NCI-H1092 (cell line): ENCODE measurements around the gene GNG14.
"Not testable (repeated sequence)": the region's sequence is repeated elsewhere in the genome, so short reads cannot be mapped to it uniquely, and the experiment has no call there.

Experiments used
- DNase-seq: peaks from one replicate; lab custom pipeline; 2025; lab: John Stamatoyannopoulos, UW

Gene GNG14

DNA sequence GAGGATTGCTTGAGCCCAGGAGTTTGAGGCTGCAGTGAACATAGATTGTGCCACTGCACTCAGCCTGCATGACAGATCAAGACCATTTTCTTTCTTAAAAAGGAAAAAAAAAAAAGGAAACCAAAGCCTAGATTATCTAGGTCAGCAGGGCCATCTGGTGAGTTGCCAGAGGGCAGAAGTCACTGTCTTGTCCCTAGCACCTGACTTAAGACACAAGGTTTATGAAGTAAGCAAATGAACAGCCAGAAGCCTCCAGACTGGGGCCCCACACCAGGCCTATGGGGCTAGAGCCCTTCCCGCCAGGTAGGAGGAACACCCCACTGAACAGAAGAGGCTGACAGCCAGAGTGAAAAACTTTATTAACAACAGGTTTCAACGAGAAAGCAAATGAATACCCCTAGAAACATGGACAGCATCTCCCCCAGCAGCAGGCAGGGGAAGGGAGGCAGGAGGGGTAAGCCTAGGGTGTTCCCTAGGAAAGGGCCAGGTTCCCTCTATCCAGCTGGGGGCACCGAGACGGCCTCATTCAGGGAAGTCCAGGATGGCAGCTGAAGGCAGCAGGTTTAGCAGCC, 20.0 kb upstream of the GNG14 start:
- DNase-seq, result no peak

DNA sequence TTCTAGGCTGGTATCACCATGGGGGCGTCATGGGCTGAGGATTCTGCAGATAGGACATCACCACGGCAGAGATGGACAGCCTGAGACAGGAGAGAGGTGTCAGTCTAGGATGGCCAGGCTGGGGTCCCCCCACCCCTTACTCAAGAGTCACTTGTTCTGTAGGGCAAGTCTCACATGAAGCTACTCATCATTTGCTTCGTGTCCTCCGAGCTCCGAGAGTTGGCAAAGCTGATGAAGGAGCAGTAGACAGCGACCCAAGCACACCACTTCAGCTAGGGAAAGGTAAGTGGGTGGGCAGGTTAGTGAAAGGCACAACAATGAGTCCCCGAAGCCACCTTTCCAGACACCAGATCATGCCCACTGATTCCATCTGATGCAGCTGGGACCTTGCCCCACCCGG, 19.5 kb upstream of the GNG14 start:
- no peak for DNase-seq

DNA sequence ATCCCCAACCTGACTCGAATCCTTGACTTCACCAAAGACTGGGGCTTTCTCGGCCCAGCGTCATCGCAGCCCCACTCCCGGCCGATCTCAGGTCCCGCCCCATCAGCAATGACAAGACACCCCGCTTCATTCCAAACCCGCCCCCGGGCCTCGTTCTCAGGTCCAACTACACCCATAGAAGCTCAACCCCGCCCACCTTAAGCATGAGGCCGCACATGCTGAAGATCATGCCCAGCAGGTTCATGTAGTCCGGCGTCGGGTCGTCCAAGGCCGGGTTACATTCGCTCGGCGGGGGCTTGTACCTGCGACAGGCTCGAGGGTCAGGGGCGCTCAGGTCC, 18.9 kb upstream of the GNG14 start:
- no peak for DNase-seq

DNA sequence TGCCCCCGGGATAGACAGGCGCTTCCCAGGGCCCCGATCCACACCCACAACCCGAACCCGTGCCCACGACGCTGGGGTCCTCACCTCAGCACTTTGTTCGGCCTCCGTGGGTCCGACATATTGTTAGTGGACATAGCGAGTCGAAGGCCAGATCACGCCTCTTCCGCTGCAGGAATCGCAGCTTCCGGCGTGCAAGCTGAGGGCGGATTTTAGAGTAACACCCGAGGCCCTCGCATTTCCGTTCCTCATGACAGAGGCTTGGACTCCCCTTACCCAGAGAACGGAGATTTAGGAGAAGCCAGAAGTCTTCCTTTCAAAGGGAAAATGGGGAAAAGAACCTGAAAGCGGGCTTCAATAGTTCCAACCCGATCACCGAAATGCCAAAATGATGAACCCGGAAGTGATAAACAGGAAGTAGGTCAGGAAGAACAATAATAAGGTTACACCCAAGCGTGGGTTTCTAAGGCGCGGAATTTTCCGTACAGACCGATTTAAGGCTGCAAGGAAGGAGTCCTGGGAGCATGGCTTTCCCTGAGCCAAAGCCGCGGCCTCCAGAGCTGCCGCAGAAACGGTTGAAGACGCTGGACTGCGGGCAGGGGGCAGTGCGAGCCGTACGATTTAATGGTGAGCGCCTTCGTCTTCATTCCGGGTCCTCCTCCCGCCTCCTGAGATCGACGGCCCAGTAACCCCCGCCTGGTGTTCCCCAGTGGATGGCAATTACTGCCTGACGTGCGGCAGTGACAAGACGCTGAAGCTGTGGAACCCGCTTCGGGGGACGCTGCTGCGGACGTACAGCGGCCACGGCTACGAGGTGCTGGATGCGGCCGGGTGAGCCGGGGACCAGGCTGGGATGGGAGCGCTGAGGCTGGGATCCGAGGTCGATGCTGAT, 18.3 kb upstream of the GNG14 start:
- peak; percentile 75 for DNase-seq

DNA sequence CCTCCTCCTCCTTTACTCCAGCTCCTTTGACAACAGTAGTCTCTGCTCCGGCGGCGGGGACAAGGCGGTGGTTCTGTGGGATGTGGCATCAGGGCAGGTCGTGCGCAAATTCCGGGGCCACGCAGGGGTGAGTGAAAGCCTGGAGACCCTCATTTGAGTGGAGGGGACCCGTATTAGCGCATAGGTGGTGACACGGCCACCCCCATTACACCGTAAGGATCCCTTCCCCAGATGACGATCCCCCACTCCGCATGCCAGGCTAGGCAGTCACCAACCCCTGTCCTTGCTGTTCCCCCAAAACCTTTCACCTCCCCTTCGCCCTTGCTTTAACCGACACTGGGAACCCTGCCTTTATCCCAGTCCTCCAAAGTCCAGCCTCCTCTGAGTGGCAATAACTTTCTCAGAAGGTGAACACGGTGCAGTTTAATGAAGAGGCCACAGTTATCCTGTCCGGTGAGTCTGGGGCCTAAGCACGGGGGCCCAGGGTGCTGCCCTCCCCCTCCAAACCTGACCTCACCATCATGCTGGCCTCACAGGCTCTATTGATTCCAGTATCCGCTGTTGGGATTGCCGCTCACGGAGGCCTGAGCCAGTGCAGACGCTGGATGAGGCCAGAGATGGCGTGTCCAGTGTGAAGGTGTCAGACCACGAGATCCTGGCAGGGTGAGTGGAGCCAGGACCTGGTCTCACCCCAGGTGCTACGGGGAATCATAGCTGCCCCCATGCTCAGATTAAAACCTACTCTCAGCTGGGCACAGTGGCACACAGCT, 17.5 kb upstream of the GNG14 start:
- no peak for DNase-seq

DNA sequence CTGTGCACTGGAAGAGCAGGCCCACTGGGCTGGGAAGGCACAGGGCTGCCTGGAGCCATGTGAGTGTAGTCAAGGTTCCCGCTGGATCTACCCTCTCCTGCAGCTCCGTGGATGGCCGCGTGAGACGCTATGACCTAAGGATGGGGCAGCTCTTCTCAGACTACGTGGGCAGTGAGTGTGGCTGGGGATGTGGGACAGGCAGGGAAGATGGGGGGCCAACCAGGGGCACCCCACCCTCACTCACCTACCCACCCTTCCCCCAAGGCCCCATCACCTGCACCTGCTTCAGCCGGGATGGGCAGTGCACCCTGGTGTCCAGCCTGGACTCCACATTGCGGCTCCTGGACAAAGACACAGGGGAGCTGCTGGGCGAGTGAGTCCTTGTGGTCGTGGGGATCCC, 15.1 kb upstream of the GNG14 start:
- no peak for DNase-seq

DNA sequence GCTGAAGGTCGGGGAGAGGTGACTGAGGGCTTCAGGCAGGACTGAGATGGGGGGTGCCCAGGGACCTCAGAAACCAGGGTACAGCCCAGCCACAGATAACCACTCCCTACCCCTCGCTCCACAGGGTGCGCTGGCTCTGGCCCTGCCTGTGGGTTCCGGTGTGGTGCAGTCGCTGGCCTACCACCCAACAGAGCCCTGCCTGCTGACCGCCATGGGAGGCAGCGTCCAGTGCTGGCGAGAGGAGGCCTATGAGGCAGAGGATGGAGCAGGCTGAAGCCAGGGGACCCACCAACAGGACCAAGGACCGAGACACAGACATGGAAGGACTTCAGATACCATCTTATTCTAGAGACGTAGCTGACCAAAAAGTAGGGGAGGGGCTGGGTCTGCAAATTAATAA, 12.4 kb upstream of the GNG14 start:
- DNase-seq, result no peak

DNA sequence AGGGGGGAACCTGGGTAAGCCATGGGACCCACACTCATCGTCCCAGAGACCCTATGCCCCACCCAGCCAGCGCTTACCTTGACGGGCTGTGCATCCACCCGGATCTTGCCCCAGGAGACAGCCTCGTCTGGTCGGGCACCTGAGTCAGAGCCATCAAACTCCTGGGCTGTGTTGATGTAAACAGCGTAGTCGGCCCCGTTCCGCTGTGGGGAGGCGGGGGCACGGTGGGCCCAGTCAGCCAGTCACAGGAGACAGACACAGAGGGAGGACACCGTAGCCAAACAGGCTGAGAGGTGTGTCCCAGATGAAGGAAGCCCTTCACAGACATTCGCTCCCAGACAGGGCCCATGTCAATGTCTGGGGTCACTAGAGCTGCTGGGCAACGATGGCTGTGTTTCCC, 11.9 kb upstream of the GNG14 start:
- DNase-seq, result no peak

DNA sequence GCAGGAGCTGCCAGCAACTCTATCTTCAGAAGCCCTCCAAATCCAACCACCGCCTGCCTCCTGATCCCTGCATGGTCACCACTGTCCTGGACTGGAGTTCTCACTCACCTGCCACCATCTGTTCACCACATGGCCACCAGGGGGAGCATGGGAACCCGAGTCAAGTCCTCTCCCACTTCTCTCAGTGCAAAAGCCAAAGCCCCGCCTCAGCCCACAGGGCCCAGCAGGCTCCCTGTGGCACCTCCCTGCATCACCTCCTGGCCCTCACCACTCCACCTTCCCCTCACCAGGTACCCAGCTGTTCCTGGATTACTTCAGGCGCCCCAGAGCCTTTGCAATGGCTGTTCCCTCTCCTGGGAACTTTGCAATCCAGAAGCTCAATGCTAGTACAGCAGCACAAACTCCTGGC, 11.4 kb upstream of the GNG14 start:
- DNase-seq, result peak; percentile 71

DNA sequence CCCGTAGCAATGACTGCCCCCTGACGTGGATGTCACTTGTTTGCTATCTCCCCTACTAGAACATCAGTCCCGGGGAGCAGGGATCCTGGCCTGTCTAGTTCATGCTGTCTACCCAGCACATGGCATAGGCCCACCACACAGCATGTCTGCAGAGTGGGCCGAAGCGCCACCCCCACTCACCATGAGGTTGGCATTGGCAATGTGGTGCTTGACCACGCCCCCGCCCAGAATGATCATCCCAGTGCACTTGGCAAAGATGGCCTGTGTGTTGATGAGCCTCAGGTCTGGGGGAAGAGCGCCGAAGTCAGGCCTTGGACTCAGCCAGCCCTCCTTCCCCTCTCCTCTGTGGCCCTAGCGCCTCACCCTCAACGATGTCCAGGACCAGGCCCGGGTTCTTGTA, 10.9 kb upstream of the GNG14 start:
- DNase-seq, result no peak

DNA sequence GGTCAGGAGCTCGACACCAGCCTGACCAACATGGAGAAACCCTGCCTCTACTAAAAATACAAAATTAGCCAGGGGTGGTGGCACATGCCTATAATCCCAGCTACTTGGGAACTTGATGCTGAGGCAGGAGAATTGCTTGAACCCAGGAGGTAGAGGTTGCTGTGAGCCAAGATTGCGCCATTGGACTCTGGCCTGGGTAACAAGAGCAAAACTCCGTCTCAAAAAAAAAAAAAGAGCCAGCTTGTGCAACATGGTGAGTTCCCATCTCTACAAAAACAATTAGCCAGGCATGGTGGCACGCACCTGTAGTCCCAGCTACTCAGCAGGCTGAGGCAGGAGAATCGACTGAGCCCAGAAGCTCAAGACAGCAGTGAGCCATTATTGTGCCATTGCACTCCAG, 9.8 kb upstream of the GNG14 start:
- DNase-seq, result not testable (repeated sequence)

DNA sequence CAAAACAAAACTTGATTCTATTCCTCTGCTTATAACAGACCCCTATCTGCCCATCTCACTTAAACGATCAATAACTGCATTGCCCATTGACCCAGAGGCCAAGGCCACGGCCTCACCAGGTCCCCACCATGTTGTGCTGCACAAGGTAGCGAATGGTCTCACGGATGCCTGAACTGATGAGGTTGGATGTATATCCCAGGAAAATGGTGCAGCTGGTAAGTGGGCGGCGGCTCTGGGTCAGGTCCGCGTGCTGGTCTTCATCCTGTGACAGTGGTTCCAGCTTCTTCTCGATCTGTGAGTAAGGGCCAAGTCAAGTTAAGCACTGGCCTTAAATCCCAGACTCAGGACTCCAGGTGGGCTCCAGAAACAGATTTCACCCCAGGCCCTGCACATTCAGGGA, 7.8 kb upstream of the GNG14 start:
- no peak for DNase-seq

DNA sequence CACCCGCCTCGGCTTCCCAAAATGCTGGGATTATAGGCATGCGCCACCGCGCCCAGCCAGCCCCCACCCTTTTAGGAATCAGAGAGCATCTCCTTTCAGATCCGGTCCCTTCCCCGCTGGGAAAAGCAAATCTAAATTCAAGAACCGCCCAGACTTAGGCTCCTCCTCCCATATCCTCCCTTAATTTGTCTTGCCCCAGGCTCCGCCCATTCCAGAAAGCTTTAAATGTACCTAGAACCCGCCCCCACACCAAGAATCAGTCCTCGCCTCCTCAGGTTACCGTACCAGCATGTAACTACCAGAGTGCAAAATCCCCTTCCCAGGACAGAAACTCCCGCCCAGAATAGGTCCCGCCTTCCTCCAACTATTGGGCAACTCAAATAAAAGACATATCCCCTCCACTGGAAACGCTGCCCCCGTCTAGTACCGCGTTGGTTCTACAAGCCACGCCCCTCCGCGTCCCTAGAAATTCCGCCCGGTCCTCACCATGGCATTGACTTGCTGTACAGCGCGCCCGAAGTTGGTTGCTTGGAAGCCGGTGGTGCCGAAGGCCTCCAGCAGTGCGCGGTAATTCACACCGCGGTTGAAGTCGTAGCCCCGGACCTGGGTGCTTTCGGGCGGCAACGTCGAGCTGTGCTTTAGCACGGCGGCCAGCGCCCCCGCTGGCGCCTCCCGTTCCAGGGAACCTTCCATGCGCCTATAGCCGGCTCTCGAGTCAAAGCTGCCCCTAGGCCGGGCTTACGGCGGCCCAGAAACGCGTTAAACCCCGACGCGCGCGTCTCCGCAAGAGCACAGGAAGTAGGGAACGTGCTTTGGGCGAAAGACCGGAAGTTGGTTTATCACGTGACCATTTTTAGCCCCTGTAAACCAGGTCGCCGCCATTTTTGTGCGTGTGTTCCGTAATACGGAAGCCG, 6.5 kb upstream of the GNG14 start, which contains the start of gene DHPS:
Gene DHPS (minus strand): TSS at position 807 of the 914 bp plus-strand sequence. CDS start 114 bp downstream, at position 693.
- peak; percentile 97 for DNase-seq

DNA sequence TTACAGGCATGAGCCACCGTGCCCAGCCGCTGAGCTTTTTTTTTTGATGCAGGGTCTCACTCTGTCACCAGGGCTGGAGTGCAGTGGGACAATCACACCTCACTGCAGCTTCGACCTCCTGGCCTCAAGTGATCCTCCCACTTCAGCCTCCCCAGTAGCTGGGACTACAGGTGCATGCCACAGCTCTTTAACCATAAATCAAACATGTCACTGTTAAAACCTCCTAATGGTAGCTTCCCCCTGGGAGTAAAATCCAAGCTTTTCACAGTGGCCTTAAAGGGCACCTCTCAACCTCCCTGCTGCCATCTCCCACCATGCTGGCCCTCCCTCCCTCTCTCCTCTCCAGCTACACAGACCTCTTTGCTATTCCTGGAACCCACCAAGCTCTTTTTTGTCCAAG, 2.0 kb upstream of the GNG14 start:
- no peak for DNase-seq

DNA sequence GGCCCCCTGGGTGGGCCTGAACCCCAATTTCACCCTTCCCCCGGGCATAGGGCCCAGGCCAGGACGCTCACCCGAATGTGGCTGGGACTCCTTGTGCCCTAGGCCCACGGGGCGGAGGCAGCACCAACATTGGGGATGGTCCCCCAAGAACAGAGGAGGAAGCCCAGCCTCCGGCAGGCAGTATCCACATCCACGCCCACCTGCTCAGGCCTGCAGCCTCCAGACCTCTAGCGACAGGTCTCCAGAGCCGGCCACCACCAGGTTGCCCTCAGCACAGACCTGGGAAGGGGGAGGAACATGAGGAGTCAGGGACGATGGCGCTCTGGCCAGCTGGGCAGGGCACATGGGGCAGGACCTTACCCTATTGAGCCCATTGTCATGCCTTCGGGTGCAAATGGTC, 1.2 kb downstream of the GNG14 start:
- no peak for DNase-seq

DNA sequence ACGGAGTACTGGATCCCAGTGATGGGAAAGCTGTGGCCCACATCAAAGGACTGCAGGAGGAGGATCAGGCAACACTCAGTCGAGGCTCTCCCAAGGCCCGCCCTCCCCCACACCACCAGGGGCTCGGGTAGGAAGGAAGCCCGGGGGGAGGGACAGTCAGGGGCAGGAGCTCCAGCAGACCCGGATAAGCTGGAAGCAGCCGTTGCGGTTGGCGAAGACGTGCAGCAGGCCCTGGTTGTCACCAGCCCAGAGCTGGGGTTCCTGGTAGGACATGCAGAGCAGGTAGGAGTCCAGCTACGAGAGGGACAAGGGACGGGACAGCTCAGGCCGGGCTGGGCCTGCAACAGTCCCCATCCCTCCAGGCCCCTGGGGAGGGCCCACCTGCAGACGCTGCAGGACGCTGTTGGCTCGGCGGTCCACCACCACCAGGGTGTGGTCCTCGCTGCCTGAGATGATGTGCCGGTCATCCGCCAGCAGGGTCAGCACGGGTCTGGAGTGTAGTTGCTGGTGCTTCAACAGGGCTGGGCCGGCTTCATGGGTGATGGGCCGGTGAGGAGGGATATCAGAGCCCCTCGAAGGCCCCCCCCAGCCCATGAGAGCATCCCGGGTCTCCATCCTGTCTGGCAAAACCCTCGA, 1.9 kb downstream of the GNG14 start:
- no peak for DNase-seq

DNA sequence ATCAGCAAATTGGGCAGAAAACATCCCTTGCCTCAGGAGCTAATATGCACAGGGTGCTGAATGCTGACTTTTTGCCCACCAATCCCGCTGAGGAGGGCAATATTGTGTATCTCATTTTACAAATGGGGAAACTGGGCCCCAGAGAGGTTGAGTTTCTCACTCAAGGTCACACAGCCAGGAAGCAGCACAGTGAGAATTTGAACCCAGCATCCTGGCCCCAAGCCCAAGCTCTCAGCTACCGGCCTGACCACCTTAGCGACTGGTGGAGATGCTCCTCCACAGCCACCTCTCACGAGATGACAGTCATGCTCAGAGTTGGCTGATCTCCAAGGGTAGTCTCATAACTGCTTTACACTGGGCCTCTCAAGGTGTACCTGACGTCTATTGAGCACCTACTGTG, 5.2 kb downstream of the GNG14 start:
- no peak for DNase-seq

DNA sequence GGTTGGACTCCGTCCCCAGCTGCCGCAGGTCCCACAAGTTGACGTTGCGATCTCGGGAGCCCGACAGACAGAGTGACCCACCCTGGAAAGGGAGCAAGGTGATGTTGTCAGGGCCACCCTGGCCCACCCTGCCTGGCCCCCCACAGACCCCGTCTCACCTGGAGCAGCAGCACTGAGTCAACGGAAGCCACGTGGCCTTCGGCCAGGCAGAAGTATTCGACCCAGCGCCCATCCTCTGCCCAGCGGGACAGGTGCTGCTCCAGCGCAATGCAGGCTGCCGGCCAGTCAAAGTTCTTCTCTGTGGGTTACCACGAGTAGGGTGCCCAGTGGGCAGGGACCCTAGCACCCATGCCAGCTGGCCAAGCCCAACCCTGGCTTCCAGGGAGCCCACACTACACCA, 6.8 kb downstream of the GNG14 start:
- no peak for DNase-seq

DNA sequence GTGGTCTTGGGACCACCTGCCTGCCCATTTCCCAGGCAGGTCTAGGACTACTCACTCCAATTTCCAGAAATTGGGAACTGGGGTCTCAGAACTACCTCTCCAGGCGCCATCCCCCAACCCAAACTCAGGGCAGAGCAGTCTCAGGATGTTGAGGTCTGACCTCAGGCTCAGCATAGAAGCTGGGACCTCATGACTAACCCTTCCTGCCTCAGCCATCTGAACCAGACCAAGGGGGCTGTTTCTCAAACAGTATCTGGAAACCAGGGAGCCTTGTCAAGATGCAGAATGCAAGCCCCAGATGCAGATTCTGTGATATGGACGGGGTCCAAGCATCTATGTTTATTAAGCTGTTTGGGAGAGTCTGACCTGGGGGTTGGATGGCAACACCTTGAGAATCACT, 7.3 kb downstream of the GNG14 start:
- no peak for DNase-seq

DNA sequence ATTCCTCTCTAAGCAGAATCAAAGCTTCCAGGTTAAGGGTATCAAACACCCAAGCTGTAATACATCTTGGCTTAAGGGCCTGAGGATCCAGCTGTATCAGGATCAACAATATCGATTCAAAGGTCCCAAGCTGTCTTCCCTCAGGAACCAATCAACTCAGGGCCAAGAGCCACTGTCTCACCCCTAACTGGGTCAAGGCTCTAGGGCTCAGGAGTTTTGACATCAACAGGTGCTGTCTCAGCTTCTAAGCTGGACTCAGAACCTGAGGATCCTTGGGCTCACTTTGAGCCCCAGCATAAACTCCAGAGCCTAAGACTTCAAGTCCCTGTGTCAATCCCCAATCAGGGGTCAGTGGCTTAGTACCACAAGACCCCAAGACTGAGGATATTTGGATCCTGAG, 7.7 kb downstream of the GNG14 start:
- DNase-seq, result no peak

DNA sequence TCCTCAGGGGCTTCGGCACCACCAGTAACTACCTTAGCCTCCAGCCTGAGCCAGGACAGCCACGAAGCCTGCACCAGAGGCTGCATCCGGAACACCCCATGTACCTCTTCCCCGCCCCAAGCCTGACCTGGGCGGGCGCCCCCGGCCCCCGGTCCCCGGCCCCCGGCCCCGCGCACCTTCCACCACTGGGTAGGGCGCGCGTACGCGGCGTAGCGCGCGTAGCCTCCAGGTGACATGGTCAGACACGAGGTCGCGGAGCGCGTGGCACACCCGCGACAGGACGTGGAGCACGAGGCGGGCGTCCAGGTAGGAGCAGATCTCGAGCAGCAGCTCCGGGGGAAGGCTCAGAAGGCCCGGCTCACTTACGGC, 8.2 kb downstream of the GNG14 start:
- no peak for DNase-seq
